GM12878 (cell line): ENCODE data around the gene SPHK2.

ENCODE experiments used
- POLR2A ChIP-seq: IDR thresholded peaks from 2 replicates; pipeline ENCODE4 v1.6.1; 2011; ENCODE audit warnings: low read depth, mild to moderate bottlenecking, low read length
- POLR2AphosphoS5 ChIP-seq: IDR thresholded peaks from 2 replicates; pipeline ENCODE4 v1.6.1; 2011; ENCODE audit warnings: mild to moderate bottlenecking, low read length, inconsistent platforms
- TCF3 ChIP-seq: IDR thresholded peaks from 2 replicates; pipeline ENCODE4 v1.6.1; 2012; ENCODE audit warnings: low read depth, mild to moderate bottlenecking, low read length, borderline replicate concordance; ENCODE audit not compliant: insufficient read depth
- TF ChIP-seq, protein P1 (sequence below), 3 experiments: IDR thresholded peaks in 2 of 3; conservative IDR thresholded peaks in 1 of 3; 2 replicates each; pipeline ENCODE4 v1.5.1; 2011; ENCODE audit warnings: low read depth in 3 of 3, low read length in 3 of 3, mild to moderate bottlenecking in 3 of 3, control low read depth in 2 of 3, moderate library complexity in 2 of 3, inconsistent platforms in 1 of 3, mixed read lengths in 1 of 3; ENCODE audit not compliant: control insufficient read depth in 2 of 3, insufficient read depth in 1 of 3; ENCODE audit errors: extremely low read depth in 1 of 3
- TF ChIP-seq, protein P2 (sequence below): IDR thresholded peaks from 2 replicates; pipeline ENCODE4 v1.6.1; 2012; ENCODE audit warnings: low read depth, low read length, improper control_type of control experiment

- no peak for TF ChIP-seq POLR2A
- TF ChIP-seq, protein P1, sequence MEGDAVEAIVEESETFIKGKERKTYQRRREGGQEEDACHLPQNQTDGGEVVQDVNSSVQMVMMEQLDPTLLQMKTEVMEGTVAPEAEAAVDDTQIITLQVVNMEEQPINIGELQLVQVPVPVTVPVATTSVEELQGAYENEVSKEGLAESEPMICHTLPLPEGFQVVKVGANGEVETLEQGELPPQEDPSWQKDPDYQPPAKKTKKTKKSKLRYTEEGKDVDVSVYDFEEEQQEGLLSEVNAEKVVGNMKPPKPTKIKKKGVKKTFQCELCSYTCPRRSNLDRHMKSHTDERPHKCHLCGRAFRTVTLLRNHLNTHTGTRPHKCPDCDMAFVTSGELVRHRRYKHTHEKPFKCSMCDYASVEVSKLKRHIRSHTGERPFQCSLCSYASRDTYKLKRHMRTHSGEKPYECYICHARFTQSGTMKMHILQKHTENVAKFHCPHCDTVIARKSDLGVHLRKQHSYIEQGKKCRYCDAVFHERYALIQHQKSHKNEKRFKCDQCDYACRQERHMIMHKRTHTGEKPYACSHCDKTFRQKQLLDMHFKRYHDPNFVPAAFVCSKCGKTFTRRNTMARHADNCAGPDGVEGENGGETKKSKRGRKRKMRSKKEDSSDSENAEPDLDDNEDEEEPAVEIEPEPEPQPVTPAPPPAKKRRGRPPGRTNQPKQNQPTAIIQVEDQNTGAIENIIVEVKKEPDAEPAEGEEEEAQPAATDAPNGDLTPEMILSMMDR (IDR thresholded peaks at IDR 0.05 in 2 of 3, conservative IDR thresholded peaks at IDR 0.05 in 1 of 3; ENCODE audit: control insufficient read depth in 2 of 3, extremely low read depth in 1 of 3, insufficient read depth in 1 of 3, low read depth in 3 of 3, low read length in 3 of 3): no peak
- TF ChIP-seq, protein P2, sequence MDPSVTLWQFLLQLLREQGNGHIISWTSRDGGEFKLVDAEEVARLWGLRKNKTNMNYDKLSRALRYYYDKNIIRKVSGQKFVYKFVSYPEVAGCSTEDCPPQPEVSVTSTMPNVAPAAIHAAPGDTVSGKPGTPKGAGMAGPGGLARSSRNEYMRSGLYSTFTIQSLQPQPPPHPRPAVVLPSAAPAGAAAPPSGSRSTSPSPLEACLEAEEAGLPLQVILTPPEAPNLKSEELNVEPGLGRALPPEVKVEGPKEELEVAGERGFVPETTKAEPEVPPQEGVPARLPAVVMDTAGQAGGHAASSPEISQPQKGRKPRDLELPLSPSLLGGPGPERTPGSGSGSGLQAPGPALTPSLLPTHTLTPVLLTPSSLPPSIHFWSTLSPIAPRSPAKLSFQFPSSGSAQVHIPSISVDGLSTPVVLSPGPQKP: no peak
- no peak for TF ChIP-seq POLR2AphosphoS5
- no peak for TF ChIP-seq TCF3
Measured at GRCh38 chr19:48607359-48607755, 11.9 kb upstream of the SPHK2 start.
